AG10803 (cell line): ENCODE results near the gene XDH.

ENCODE experiments used
- DNase-seq: peaks from one replicate; pipeline ENCODE4 v3.0.0; 2010; ENCODE audit warnings: low read depth
- H3K4me3 ChIP-seq: 2 replicates; pipeline ENCODE4 v1.5.1; 2011; ENCODE audit warnings: mild to moderate bottlenecking, low read length, control low read depth
- CTCF ChIP-seq: conservative IDR thresholded peaks from 2 replicates; pipeline ENCODE4 v1.5.1; 2011; ENCODE audit warnings: mild to moderate bottlenecking, low read length, control low read depth, inconsistent platforms

Gene XDH

GRCh38 chr2:31344447-31344846 lies 70.1 kb downstream of the XDH start:
- DNase-seq, result no peak
- H3K4me3 ChIP-seq, result no peak overlapping the region
- no peak for TF ChIP-seq CTCF

GRCh38 chr2:31341351-31341750 lies 73.2 kb downstream of the XDH start:
- H3K4me3 ChIP-seq, result no peak overlapping the region
- no peak for DNase-seq
- no peak for TF ChIP-seq CTCF

DNA sequence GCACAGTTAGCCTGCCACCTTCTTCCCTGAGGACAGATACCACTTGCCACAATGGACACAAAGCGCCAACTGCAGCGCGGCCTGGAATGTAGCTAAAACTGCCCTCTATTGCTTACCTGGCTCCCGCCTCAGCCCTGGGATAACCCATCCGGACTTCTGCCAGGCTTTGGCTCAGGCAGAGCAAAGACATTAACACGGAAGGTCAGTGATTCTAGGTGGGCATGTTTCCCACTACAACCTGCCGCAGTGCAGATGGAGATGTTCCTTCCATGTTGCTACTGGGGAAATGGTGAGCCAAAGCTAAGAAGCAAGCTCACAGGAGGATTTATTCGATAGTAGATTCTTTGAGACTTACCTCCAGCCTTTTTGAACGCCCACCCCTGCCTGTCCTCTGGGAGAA lies 74.8 kb downstream of the XDH start:
- H3K4me3 ChIP-seq, result no peak overlapping the region
- no peak for DNase-seq
- TF ChIP-seq CTCF, result no peak

- DNase-seq, result peak; percentile 83
Observed at GRCh38 chr2:31337860-31338259, 76.7 kb downstream of the XDH start.

GRCh38 chr2:31337197-31337596 lies 77.3 kb downstream of the XDH start:
- no peak overlapping the region for H3K4me3 ChIP-seq
- no peak for DNase-seq
- TF ChIP-seq CTCF, result no peak

More at GRCh38 chr2:31337860-31338259, 76.7 kb downstream of the XDH start:
- TF ChIP-seq CTCF, result no peak
- no peak overlapping the region for H3K4me3 ChIP-seq

DNA sequence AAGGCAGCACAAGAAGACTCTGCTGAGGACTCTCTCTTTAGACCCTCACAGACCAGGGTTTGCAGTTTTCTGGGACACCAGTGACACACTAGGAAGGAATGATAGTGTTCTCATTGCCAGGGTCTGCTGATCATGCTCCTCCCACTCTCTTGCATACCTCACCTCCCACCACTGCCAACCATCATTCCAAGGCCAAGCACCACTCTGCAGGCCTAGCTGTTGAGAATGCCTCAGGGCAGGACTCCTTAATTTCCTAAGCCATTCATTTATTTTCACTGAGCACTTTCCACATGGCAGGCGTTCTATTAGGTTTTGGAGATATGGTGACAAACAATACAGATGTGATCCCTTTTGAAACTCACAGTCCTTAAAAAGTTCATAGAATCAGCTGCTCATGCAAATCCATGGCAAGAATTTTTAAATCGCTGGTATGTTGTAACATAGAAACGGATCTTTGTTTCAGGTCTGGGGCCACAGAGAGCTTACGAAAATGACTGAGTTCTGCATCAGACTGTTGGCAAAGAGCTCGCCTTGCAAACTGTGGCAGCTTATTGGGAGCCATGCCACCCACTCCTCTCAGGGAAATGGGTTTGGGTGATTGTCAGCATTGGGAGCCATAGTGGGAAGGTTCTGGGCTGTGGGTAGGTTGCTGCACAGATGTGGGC lies 78.5 kb downstream of the XDH start:
- H3K4me3 ChIP-seq, result no peak overlapping the region
- TF ChIP-seq CTCF, result no peak
- DNase-seq, result peak; percentile 86

- DNase-seq, result no peak
- H3K4me3 ChIP-seq, result no peak overlapping the region
- no peak for TF ChIP-seq CTCF
Observed at GRCh38 chr2:31334311-31335026, 80.1 kb downstream of the XDH start.
